Activated CD8-positive, alpha-beta memory T cell treated with anti-CD3 and anti-CD28 coated beads, Interleukin-2, amount 10 ng/mL, durations not matched to agents 7 days and 5 days (primary cell): Measurements from ENCODE around the gene PPP6R1. TPM values are rescaled to one million over a fixed set of nuclear protein-coding genes. Genes with fewer than 3 reads are reported as not detected.
A peak's percentile ranks its signal among the peaks of the same experiment; 100 is the strongest.

ENCODE experiments used
- ATAC-seq: fragments of 150-1000 bp; cut with Tn5 transposase; one replicate; pipeline ENCODE4 v1.10.0; 2021; ENCODE audit warnings: moderate library complexity
- CTCF ChIA-PET: fragments of 350-600 bp; sonication (Branson Sonifier 250); formaldehyde crosslinking; loops from one replicate; lab custom pipeline; 2021; ENCODE audit warnings: antibody characterized with exemption; lab: Charles Lee
- DNase-seq: peaks from one replicate; pipeline ENCODE4 v3.0.0-alpha.2; 2020
- H3K27ac Mint-ChIP-seq: one replicate; pipeline ENCODE4 v1.8.0; 2021; ENCODE audit warnings: mild to moderate bottlenecking, mixed read lengths
- H3K27me3 Mint-ChIP-seq: one replicate; pipeline ENCODE4 v1.8.0; 2021; ENCODE audit warnings: mixed read lengths
- H3K36me3 Mint-ChIP-seq: one replicate; pipeline ENCODE4 v1.8.0; 2021; ENCODE audit warnings: mild to moderate bottlenecking, mixed read lengths
- H3K4me1 Mint-ChIP-seq: one replicate; pipeline ENCODE4 v1.8.0; 2021; ENCODE audit warnings: mixed read lengths
- H3K4me3 Mint-ChIP-seq: one replicate; pipeline ENCODE4 v1.8.0; 2021; ENCODE audit warnings: mild to moderate bottlenecking, moderate library complexity, mixed read lengths
- H3K9me3 Mint-ChIP-seq: one replicate; pipeline ENCODE4 v1.8.0; 2022; ENCODE audit warnings: low read depth, mixed read lengths
- total RNA-seq, 2 experiments: library from RNA; stranded (reverse); gene quantifications; one replicate each; pipeline ENCODE4 v1.2.3, GENCODE V29; 2021

PPP6R1 gene
- total RNA-seq, 2 experiments from 2014 or later, result 263 to 291 TPM

DNA sequence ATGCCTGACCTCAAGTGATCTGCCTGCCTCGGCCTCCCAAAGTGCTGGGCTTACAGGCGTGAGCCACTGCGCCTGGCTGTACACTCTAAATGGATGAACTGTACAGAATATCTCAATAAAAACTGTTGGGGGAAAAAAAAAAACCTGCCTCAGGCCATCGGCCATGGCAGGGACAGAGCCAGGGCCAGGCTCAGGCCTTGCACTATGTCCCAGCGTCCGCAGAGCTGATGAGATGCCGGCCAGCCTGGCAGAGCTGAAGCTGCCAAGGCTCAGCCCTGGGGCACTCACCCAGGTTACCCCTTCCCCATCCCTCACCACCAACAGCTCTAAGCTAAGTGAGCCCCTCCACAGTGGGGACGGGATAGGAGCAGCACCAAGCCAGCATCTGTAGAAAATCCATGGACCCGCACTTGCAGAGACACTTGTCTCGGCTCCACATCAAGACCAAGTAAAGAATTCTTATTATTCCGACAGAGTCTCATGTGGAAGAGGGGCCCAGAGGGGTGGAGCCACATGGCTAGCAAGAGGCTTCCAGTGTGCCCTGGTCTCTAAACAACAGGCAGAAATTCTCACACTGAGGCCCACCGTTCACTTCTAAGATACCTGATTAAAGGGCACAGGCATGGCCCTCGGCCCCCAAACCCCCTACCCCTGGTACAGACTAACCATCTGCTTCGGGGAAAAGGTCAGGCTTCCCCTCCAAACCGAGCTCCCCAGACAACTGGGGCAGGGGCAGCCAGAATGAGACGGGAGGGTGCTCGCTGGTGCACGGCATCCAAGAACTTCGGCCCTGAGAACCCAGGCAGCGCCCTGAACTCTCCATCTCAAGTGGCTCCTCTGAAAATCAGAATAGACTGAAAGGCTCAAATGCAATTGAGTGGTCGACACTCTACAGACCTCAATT is 5.8 kb downstream of the PPP6R1 start:
- no peak for DNase-seq
- no peak for ATAC-seq
- H3K4me3 Mint-ChIP-seq, result peak overlapping the region; percentile 99
- CTCF ChIA-PET, result interaction anchor here (0.9 to 4.7 kb wide), 7 partner anchors 24 to 252 kb away, joined by 3 to 30 read pairs (median 12); partner anchors contain the start of genes DNAAF3 and TMEM238
- peaks cover 52% of the 10 kb centered on the region for H3K36me3 Mint-ChIP-seq
- peak overlapping the region; percentile 100 for H3K27ac Mint-ChIP-seq
- H3K9me3 Mint-ChIP-seq, result no peaks in the 10 kb centered on the region
- peaks cover 61% of the 10 kb centered on the region for H3K4me1 Mint-ChIP-seq
- H3K27me3 Mint-ChIP-seq, result no peaks in the 10 kb centered on the region

DNA sequence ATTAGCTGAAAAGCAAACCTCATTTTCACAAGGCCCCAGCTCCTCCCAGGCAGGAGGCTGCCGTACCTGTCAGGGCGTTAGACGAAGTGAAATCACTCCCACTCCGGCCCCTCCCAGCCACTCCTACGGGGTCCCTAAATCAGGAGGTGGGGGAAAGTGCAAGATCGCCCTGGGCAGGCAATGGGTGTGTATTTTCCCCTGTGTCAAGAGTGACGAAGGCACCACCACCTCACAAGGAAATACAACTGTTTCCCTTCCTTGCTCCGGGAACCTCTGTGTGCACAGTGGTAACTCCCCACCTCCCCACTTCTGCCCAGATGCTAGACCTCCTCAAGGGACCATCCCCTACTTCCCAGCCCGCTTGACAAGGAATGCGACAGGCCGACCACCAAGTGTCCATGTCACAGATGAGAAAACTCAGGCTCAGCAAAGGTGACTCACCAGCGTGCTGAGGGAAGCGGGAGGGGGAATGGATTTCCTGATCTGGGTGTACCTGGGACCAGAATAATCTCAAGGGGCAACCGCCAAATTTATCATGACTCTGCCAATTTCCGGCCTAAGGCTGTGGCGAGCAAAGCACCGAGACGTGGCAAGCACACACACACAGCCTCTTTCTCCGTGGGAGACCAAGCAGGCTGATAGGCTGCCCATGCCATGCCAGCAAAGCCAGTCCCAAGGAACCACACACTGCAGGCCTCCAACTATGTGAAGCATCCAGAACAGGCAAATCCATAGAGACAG is 7.3 kb downstream of the PPP6R1 start:
- Mint-ChIP-seq H3K4me1 (peaks cover 55% of the 10 kb centered on the region), H3K9me3 (no peaks in the 10 kb centered on the region), H3K4me3 (peak overlapping the region; percentile 67), H3K36me3 (peaks cover 40% of the 10 kb centered on the region), H3K27me3 (no peaks in the 10 kb centered on the region), H3K27ac (peak overlapping the region; percentile 100)
- peak; percentile 5 for ATAC-seq
- DNase-seq, result peak; percentile 64
- CTCF ChIA-PET, result interaction anchor here (1.5 to 3.0 kb wide), 3 partner anchors 10 to 253 kb away, joined by 3 to 12 read pairs (median 3); no protein-coding TSS in a partner anchor

DNA sequence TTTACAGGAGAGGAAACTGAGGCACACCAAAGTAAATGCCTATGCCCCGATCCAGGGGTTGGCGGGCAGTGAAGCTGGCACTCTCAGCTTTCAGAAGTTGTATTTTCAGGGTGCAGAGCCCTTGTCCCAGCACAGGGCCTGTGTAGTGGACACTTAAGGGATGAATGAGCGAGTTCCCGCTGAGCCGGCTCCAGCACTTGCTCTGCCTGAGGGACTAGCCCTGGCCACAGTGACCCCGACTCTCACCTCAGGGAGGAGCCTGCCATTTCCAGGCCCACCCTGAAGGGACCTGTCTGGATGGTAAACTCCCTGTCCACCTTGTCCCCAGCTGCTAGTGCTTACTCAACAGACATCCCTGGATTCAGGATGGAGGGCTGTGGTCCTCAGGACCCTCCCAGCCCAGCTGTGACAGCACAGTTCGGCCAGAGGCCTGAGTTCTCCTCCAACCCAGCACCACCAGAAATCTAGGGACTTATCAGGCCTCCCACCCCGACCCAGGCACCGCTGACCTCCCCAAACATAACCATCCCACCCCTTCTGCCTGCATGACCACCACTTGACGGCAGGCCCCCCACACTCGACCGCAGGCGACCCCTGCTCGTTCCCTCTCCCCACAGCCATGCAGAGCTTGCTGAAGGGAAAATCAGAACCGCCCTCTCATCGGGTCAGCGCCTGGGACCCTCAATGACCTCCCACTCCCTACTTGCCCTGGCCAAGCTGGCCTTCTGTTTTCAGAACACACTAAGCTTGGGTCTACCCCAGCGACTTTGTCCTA is 8.4 kb downstream of the PPP6R1 start:
- no peaks in the 10 kb centered on the region for H3K27me3 Mint-ChIP-seq
- DNase-seq (no peak), ATAC-seq (no peak)
- peak overlapping the region; percentile 100 for H3K27ac Mint-ChIP-seq
- H3K4me3 Mint-ChIP-seq, result no peak overlapping the region
- H3K9me3 Mint-ChIP-seq, result no peaks in the 10 kb centered on the region
- CTCF ChIA-PET, result interaction anchor here (1.6 kb wide), 1 partner anchor 12 kb away, joined by 3 read pairs; no protein-coding TSS in a partner anchor
- H3K4me1 Mint-ChIP-seq, result peaks cover 45% of the 10 kb centered on the region
- peaks cover 34% of the 10 kb centered on the region for H3K36me3 Mint-ChIP-seq

DNA sequence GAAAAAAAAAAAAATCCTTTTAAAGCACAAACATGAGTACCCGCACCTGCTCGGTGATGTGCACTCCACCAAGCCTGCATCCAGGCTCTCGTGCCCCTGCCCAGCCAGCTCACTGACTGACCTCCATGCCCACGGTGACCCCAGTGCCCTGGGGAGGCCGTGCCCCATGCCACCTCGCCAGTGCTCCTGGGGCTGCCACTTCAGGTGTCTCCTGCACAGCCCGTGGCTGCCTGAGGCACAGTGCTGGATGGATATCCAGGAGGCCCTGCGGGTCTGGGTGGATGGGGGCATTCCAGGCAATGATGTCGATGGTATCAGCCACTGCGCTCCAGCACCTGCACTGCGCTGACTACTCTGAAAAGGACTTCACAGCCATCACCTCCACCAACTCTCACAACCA is 9.0 kb downstream of the PPP6R1 start:
- Mint-ChIP-seq H3K9me3 (no peaks in the 10 kb centered on the region), H3K27me3 (no peaks in the 10 kb centered on the region), H3K36me3 (peaks cover 30% of the 10 kb centered on the region), H3K27ac (no peak overlapping the region), H3K4me1 (peaks cover 45% of the 10 kb centered on the region), H3K4me3 (no peak overlapping the region)
- DNase-seq (no peak), ATAC-seq (no peak)
- CTCF ChIA-PET, result no interaction called here

DNA sequence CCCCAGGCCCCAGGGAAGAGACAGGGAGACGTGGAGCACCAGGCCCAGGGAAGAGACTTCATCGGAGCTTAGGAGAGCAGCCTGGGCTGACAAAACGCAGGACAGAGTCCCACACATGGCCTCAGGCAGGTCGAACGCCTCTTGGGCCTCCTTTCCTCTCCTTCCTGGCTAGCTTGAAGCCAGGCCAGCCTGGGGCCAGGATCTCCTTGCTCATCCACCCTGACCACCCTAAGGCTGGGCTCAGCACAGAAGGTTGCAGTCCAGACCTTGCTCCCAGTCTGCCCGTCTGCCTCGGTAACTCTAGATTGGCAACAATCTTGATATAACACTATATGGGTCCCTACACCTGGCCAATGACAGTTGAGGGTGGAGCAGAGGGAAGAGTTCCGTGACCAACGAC is 10.1 kb downstream of the PPP6R1 start:
- CTCF ChIA-PET, result interaction anchor here (0.7 kb wide), 1 partner anchor 88 kb away, joined by 3 read pairs; no protein-coding TSS in a partner anchor
- Mint-ChIP-seq H3K36me3 (peaks cover 28% of the 10 kb centered on the region), H3K4me3 (no peak overlapping the region), H3K9me3 (no peaks in the 10 kb centered on the region), H3K27me3 (no peaks in the 10 kb centered on the region), H3K27ac (no peak overlapping the region), H3K4me1 (peaks cover 42% of the 10 kb centered on the region)
- no peak for ATAC-seq
- DNase-seq, result no peak

DNA sequence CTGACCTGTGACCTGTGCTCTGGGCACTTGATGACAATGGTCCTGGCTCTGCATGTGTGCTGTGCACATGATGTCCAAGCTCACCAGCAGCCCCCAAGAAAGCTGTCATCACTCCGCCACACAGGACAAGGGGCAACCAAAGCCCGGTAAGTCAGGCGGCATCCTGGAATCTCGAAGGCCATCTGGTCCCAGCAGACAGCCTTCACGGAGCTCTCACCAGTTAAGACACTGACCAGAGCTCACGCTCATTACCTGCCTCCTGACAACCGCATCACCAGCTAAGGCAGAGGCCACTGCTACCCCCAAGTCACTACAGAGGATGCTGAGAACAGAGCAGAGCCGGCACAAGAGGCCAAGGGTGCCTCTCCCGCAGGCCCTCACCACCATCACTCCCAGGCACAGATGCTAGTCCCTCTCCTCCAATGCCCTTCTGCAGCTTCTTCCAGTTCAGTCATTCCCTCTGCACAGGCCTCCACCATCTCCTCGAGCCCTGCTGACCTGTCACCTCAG is 10.6 kb downstream of the PPP6R1 start:
- DNase-seq (no peak), ATAC-seq (no peak)
- CTCF ChIA-PET, result interaction anchor here (0.7 kb wide), 1 partner anchor 87 kb away, joined by 3 read pairs; no protein-coding TSS in a partner anchor
- H3K36me3 Mint-ChIP-seq, result peaks cover 27% of the 10 kb centered on the region
- H3K27ac Mint-ChIP-seq, result no peak overlapping the region
- no peak overlapping the region for H3K4me3 Mint-ChIP-seq
- H3K9me3 Mint-ChIP-seq, result no peaks in the 10 kb centered on the region
- H3K4me1 Mint-ChIP-seq, result peaks cover 37% of the 10 kb centered on the region
- H3K27me3 Mint-ChIP-seq, result no peaks in the 10 kb centered on the region

DNA sequence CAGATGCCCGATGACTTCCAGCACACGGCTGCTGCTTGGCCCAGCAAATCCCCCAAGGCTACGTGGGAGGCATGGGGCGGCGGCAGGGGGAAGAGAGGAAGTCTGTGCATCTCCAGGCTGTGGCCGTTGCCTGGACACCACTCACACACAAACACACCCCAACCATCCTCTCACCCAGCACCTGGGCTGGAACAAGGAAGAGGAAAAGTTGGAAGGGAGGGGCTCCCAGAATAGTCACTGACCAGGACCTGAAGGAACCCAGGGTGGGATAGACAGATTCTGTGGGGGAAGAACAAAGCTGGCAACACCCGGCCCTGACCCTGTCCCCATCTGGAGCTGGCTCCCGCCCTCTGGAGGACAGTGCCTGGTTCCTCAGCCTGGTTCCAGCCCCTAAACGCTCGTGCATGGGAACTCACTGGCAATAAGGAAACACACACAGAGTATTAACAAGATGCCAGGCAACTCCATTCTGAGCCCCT is 11.2 kb downstream of the PPP6R1 start:
- DNase-seq (no peak), ATAC-seq (no peak)
- Mint-ChIP-seq H3K27me3 (no peaks in the 10 kb centered on the region), H3K36me3 (peaks cover 29% of the 10 kb centered on the region), H3K4me1 (peaks cover 33% of the 10 kb centered on the region), H3K9me3 (no peaks in the 10 kb centered on the region), H3K4me3 (no peak overlapping the region), H3K27ac (no peak overlapping the region)
- CTCF ChIA-PET, result no interaction called here

DNA sequence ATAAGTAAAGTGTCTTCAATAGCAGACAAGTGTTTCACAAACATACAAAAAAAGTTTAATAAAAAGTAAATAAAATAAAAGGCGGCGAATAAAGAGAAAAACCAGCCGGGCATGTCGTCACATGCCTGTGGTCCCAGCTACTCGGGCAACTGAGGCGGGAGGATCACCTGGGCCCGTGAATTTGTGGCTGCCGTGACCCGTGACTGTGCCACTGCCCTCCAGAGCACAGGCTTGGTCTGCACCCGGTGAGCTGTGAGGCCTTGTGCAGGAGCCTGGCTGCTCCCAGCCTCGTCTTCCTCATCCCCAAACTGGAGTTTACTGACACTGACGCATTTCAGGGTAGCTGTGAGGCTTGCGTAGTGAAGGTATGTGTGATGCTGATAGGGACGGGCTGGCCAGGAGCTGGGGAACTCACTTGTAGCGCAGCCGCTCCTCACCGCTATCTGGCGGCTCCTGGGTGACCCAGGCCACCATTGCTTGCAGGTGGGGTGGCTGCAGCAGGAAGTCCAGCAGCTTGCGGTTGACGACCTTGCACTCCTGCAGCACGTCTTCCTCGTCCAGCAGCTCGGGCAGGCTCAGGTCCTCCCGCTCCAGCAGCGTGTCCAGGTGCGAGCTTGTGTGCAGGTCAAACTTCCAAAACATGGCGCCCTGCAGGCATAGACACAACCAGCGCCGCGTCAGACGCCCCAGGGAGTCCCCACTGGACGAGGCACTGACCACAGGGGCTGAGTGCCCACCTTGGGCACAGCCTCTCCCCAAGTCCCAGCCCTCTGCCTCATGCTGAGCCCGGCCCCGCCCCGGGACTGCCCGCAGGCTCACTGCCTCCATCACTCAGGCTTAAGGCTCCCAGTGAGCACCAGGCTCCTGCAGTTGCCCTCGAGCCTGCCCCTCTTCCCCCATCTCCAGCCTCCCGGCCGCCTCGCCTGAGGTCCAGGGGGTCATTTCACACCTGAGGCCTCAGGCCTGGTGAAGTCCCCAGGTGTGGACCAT is 12.1 kb downstream of the PPP6R1 start:
- DNase-seq, result no peak
- ATAC-seq, result no peak
- no peak overlapping the region for H3K4me3 Mint-ChIP-seq
- H3K27ac Mint-ChIP-seq, result no peak overlapping the region
- H3K9me3 Mint-ChIP-seq, result no peaks in the 10 kb centered on the region
- H3K27me3 Mint-ChIP-seq, result no peaks in the 10 kb centered on the region
- H3K4me1 Mint-ChIP-seq, result peaks cover 25% of the 10 kb centered on the region
- CTCF ChIA-PET, result no interaction called here
- peaks cover 30% of the 10 kb centered on the region for H3K36me3 Mint-ChIP-seq

DNA sequence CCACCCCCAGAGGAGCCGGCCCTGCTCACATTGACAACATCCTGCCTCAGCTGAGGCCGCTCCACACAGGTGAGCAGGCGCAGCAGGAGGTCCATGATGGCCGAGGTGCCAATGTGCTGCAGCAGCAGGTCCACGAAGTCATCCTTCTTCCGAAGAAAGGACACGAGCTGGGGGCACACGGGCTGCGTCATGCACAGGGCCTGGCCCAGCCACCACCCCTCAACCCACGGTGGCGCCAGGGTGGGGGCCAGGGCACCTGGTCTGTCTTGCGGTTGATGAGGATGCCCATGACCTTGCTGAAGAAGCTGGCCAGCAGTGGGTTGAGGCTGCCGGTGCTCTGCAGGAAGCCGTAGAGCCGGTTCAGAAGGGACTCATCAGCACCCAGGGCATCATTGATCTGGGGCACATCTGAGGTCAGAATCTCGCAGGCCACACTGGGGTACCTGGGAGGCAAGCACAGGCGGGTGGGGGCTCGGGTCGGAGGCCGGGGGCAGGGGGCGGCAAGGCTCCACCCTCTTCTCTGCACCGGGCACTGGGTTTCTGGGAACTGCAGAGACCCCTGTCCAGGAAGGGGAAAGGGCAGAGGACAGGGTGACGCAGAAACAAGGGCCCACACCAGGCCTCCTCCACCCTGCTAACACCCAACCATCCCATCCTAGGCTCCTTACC is 13.4 kb downstream of the PPP6R1 start:
- Mint-ChIP-seq H3K27me3 (no peaks in the 10 kb centered on the region), H3K9me3 (no peaks in the 10 kb centered on the region), H3K4me1 (peaks cover 12% of the 10 kb centered on the region), H3K27ac (no peak overlapping the region), H3K4me3 (no peak overlapping the region), H3K36me3 (peaks cover 26% of the 10 kb centered on the region)
- no peak for ATAC-seq
- DNase-seq, result no peak
- CTCF ChIA-PET, result no interaction called here

DNA sequence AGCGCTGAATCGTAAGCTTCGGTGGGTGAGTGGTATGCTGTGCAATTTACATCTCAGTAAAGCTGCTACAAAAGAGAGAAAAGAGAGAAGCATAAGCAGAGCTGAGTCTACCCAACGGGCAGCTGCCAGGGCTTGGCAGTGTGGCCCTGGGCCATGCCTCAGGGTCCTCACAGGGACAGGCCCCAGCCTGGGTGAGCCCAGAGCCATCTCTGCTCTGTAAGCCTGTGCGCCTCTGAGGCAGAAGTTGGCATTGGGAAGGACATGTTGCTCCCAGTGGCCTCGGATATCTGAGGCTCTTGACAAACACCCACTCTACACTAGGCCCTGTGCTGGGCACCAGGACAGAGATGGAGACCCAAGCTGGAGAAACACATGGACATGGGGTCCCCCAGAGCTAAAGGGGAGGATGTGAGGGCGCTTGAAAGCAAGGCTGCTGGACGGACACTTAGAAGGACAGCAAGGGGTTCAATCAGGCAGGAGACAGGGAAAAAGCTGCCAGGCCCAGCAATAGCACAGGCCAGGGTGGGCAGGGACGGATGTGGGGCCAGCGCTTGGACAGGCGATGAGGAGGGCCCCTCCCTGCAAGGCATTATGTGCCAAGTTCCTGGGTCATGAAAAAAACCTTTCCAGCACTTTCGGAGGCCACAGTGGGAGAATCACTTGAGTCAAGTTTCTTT is 14.7 kb downstream of the PPP6R1 start:
- CTCF ChIA-PET, result no interaction called here
- ATAC-seq, result no peak

DNA sequence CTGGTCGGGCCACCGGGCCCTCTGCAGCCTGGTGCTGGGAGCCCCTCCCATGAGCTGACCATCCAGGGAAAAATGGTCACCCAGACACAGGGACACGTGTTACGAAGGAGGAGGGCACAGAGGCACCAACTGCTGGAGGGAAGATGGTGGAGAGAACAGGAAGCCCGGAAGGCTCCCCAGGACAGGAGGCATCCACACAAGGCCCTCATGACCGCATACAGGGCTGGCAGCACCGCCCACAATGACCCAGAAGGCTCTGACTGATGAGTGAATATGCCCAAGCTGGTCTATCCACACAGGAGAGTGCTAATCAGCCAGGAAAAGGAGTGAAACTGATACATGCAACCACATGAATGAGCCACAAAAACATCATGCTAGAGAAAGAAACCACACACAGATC is 16.3 kb downstream of the PPP6R1 start:
- CTCF ChIA-PET, result no interaction called here

More for the DNA sequence above, 14.7 kb downstream of the PPP6R1 start:
- Mint-ChIP-seq H3K27me3 (no peaks in the 10 kb centered on the region), H3K27ac (no peak overlapping the region), H3K4me3 (no peak overlapping the region), H3K36me3 (peaks cover 30% of the 10 kb centered on the region), H3K9me3 (no peaks in the 10 kb centered on the region), H3K4me1 (peaks cover 12% of the 10 kb centered on the region)
- DNase-seq, result no peak

More for the DNA sequence above, 16.3 kb downstream of the PPP6R1 start:
- no peak for DNase-seq
- no peak for ATAC-seq
- peak overlapping the region; percentile 31 for H3K27ac Mint-ChIP-seq
- H3K36me3 Mint-ChIP-seq, result peaks cover 37% of the 10 kb centered on the region
- H3K27me3 Mint-ChIP-seq, result no peaks in the 10 kb centered on the region
- H3K4me1 Mint-ChIP-seq, result peaks cover 5% of the 10 kb centered on the region
- no peaks in the 10 kb centered on the region for H3K9me3 Mint-ChIP-seq
- no peak overlapping the region for H3K4me3 Mint-ChIP-seq
